Spleen (tissue), 7 donors: ENCODE data around the gene CACNA1C.

Experiments used
- CTCF ChIP-seq, 11 experiments: fragments of 200-600 bp in 7 of 11; fragments of 450-650 bp in 4 of 11; sonication (generic) in 4 of 11; IDR thresholded peaks in 8 of 11; conservative IDR thresholded peaks in 3 of 11; 1 replicate in 7 of 11; 2 replicates in 4 of 11; pipeline versions ENCODE4 v1.4.0 to v1.8.0; 2016 to 2021; ENCODE audit warnings: antibody characterized with exemption in 11 of 11, inconsistent platforms in 4 of 11, mild to moderate bottlenecking in 1 of 11
- POLR2A ChIP-seq, 3 donors: fragments of 450-650 bp; IDR thresholded peaks; one replicate each; pipeline ENCODE4 v1.5.1; 2017; ENCODE audit warnings: antibody characterized with exemption in 3 of 3, mild to moderate bottlenecking in 1 of 3
- POLR2AphosphoS5 ChIP-seq, 3 donors: sonication (generic); formaldehyde crosslinking; IDR thresholded peaks; one replicate each; pipeline ENCODE4 v1.5.1; 2017; ENCODE audit warnings: antibody characterized with exemption in 3 of 3
- donor health status: DM: no; HTN: no; CAD: no; lungs with moderate emphysema.
- donor health status: DM: no; HTN: no; CAD: no.
- donor health status: DM: no; HTN: no; CAD: no.

- TF ChIP-seq CTCF (IDR thresholded peaks at IDR 0.05 in 8 of 11, conservative IDR thresholded peaks at IDR 0.05 in 3 of 11) (no peak), POLR2A (IDR thresholded peaks at IDR 0.05) (no peak), POLR2AphosphoS5 (IDR thresholded peaks at IDR 0.05) (no peak)
Observed at GRCh38 chr12:2485681-2486080, 432.9 kb downstream of the CACNA1C start.
